ENCODE results near the gene DEPP1. TPM values are rescaled to one million over a fixed set of nuclear protein-coding genes. Genes with fewer than 3 reads are reported as not detected.

Gene DEPP1
- total and polyA plus RNA-seq, 10 of the 15 experiments (the other 5 are each of a cell fraction or from before 2014, with no cell fraction given), result 1.7 to 12.1 (median 7.3) TPM

GRCh38 chr10:45000138-45000751 lies 21.6 kb upstream of the DEPP1 start (continued):
- TF ChIP-seq PRDM15 (CRISPR knock-in tag; IDR thresholded peaks at IDR 0.05) (no peak), TBL1XR1 (IDR thresholded peaks at IDR 0.05; ENCODE audit: low read depth, low read length) (no peak), ZNF217 (IDR thresholded peaks at IDR 0.05) (no peak), ZNF207 (IDR thresholded peaks at IDR 0.05; ENCODE audit: borderline replicate concordance) (no peak), ESRRA (IDR thresholded peaks at IDR 0.05; ENCODE audit: low read length) (no peak), ETV6 (conservative IDR thresholded peaks at IDR 0.05 in 1 of 2, IDR thresholded peaks at IDR 0.05 in 1 of 2; ENCODE audit: borderline replicate concordance in 1 of 2, low read depth in 1 of 2) (no peak), STAT1 (conservative IDR thresholded peaks at IDR 0.05) (no peak), NFXL1 (IDR thresholded peaks at IDR 0.05; ENCODE audit: borderline replicate concordance) (no peak), TCF3 (IDR thresholded peaks at IDR 0.05; ENCODE audit: borderline replicate concordance, insufficient read depth, low read depth, low read length) (no peak), MTA3 (IDR thresholded peaks at IDR 0.05; ENCODE audit: borderline replicate concordance, low read length) (no peak), ZBTB4 (CRISPR knock-in tag; IDR thresholded peaks at IDR 0.05) (no peak), ZNF24 (IDR thresholded peaks at IDR 0.05) (no peak), EP300 (IDR thresholded peaks at IDR 0.05; ENCODE audit: borderline replicate concordance in 1 of 2, control insufficient read depth in 1 of 2, low read depth in 2 of 2, low read length in 2 of 2) (no peak), POU2F2 (IDR thresholded peaks at IDR 0.05; ENCODE audit: borderline replicate concordance, low read depth, low read length) (no peak), REST (IDR thresholded peaks at IDR 0.05; ENCODE audit: low read depth, low read length) (no peak), ZNF274 (IDR thresholded peaks at IDR 0.05; ENCODE audit: insufficient read depth, insufficient read length) (no peak), MLLT1 (IDR thresholded peaks at IDR 0.05) (peak; percentile 97), HDAC2 (IDR thresholded peaks at IDR 0.05) (no peak)
